Prostate gland (tissue), 2 donors: Measurements from ENCODE around the gene GSE1. TPM values are rescaled to one million over a fixed set of nuclear protein-coding genes. Genes with fewer than 3 reads are reported as not detected.

Source experiments
- DNase-seq: peaks from one replicate; pipeline ENCODE4 v3.0.0-alpha.2; 2019; ENCODE audit warnings: low spot score
- H3K27ac ChIP-seq, 2 donors: fragments of 200-600 bp; sonication (generic); 2 replicates each; pipeline ENCODE4 v1.5.1; 2017 to 2019
- H3K27me3 ChIP-seq: fragments of 200-600 bp; sonication (generic); replicated peaks from 2 replicates; pipeline ENCODE4 v1.5.1; 2019; ENCODE audit not compliant: insufficient read depth
- H3K36me3 ChIP-seq, 2 donors: fragments of 200-600 bp; sonication (generic); 1 replicate in 1 of 2; 2 replicates in 1 of 2; pipeline versions ENCODE4 v1.5.1 to v1.8.1; 2017 to 2019
- H3K4me1 ChIP-seq: fragments of 200-600 bp; sonication (generic); replicated peaks from 2 replicates; pipeline ENCODE4 v1.5.1; 2019
- H3K4me3 ChIP-seq, 2 donors: fragments of 200-600 bp; sonication (generic); 2 replicates each; pipeline ENCODE4 v1.5.1; 2017 to 2019
- H3K9me3 ChIP-seq: fragments of 200-600 bp; sonication (generic); 2 replicates; pipeline ENCODE4 v1.5.1; 2017
- POLR2A ChIP-seq: fragments of 450-650 bp; IDR thresholded peaks from one replicate; pipeline ENCODE4 v1.6.1; 2016; ENCODE audit warnings: antibody characterized with exemption, mild to moderate bottlenecking
- POLR2AphosphoS5 ChIP-seq: sonication (generic); formaldehyde crosslinking; IDR thresholded peaks from one replicate; pipeline ENCODE4 v1.6.1; 2017; ENCODE audit warnings: antibody characterized with exemption
- WGBS: methylation state at CpG from one replicate; pipeline ENCODE4 v1.1.5; 2018; 5-methylcytosine and 5-hydroxymethylcytosine counted together
- intact Hi-C: fragments of 100-400 bp; cut with DNase I; formaldehyde crosslinking; loops from one replicate; pipeline ENCODE4 v1.14.2; 2022
- total RNA-seq, 2 donors: library from RNA; depleted of rRNA; stranded (reverse); fragments of >200 nt; gene quantifications; one replicate each; pipeline ENCODE4 v1.1.0, GENCODE V29; 2016
- TF ChIP-seq, protein P1 (sequence below), 4 experiments: fragments of 200-600 bp in 2 of 4; fragments of 450-650 bp in 2 of 4; sonication (generic) in 2 of 4; IDR thresholded peaks; 1 replicate in 3 of 4; 2 replicates in 1 of 4; pipeline ENCODE4 v1.5.1; 2016 to 2019; ENCODE audit warnings: antibody characterized with exemption in 4 of 4, mild to moderate bottlenecking in 2 of 4, moderate library complexity in 2 of 4

Gene GSE1
- total RNA-seq, 2 donors from 2014 or later, result 41.4 to 146 TPM

DNA sequence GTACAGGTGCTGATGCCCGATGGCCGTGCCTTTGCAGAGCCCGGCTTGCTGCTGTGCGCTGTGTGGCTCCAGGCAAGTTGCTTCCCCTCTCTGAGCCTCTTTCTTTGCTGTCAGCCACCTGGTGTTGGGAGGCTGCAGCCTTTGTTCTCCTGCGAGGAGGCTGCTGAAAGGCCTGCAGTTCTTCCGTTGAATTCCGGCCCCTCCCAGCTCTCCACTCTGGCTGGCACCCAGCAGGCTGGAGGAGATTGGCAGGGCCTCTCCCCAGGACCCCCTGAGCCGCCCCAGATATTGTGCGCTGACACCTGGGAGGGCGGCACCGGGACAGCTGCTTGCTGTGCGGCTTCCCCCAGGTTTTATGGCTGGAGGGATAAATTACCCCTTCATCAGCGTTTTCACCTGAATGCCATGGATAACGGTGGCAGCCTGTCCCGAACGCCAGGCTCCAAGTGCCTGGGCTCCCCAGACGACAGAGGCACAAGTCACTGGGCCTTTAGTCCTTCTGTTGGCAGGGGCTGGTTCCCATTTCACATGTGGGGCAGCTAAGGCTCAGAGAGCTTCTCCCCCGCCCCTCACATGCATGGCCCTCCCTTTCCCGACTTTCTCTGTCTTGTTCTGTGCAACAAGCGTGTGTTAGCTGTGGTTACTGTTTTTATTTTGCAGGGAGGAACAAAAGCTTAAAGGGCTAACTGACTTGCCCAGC is 35.1 kb upstream of the GSE1 start:
- Histone ChIP-seq H3K36me3 (no peaks in the 10 kb centered on the region), H3K27ac (no peak overlapping the region), H3K27me3 (no peaks in the 10 kb centered on the region), H3K9me3 (no peaks in the 10 kb centered on the region), H3K4me3 (no peak overlapping the region), H3K4me1 (peaks cover 8% of the 10 kb centered on the region)
- DNase-seq, result no peak
- 79% methylated on average over 20 of the region's 20 CpGs for WGBS
- no peak for TF ChIP-seq POLR2A
- TF ChIP-seq, protein P1, sequence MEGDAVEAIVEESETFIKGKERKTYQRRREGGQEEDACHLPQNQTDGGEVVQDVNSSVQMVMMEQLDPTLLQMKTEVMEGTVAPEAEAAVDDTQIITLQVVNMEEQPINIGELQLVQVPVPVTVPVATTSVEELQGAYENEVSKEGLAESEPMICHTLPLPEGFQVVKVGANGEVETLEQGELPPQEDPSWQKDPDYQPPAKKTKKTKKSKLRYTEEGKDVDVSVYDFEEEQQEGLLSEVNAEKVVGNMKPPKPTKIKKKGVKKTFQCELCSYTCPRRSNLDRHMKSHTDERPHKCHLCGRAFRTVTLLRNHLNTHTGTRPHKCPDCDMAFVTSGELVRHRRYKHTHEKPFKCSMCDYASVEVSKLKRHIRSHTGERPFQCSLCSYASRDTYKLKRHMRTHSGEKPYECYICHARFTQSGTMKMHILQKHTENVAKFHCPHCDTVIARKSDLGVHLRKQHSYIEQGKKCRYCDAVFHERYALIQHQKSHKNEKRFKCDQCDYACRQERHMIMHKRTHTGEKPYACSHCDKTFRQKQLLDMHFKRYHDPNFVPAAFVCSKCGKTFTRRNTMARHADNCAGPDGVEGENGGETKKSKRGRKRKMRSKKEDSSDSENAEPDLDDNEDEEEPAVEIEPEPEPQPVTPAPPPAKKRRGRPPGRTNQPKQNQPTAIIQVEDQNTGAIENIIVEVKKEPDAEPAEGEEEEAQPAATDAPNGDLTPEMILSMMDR (IDR thresholded peaks at IDR 0.05), result no peak
- no peak for TF ChIP-seq POLR2AphosphoS5
- intact Hi-C loops, result no loop called here

DNA sequence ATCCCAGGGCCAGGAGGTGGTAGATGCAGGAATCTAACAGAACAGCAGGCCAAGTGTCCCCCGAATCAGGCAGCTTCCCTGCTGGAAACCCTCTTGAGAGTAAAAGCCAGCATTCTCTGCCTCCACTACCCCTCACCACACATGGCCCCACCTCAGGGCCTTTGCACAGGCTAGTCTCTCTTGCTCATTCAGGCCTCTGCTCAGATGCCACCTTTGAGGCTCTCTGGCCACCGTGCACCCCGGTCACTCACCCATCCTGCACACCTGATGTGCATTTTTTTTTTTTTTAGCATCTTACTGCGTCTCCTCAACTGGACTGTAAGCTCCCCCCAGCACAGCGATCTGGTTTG is 34.5 kb upstream of the GSE1 start:
- Histone ChIP-seq H3K36me3 (no peaks in the 10 kb centered on the region), H3K4me3 (no peak overlapping the region), H3K27ac (no peak overlapping the region), H3K9me3 (no peaks in the 10 kb centered on the region), H3K4me1 (peaks cover 8% of the 10 kb centered on the region), H3K27me3 (no peaks in the 10 kb centered on the region)
- no peak for DNase-seq
- intact Hi-C loops, result no loop called here
- TF ChIP-seq POLR2AphosphoS5, result no peak
- TF ChIP-seq, protein P1 (IDR thresholded peaks at IDR 0.05), result no peak
- TF ChIP-seq POLR2A, result no peak
- WGBS, result 75% methylated on average over 5 of the region's 5 CpGs

DNA sequence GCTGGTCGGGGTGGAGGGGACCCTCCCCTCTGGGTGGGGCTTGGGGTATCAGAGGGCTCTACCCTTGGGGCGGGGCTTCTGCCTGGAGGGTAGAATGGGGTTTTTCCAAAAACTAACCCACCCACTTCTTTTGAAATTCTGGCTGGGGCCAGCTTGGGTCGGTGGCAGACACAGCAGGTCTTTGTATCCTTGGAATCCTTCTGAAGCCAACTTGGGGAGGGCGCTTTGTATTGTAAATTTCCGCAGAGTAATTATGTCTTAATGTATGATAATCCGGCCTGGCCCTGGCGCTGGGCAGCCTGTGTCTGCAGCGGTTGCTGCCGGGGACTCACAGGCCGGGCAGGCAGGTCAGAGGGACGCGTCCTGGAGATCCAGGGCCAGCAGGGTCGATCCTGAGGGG is 33.9 kb upstream of the GSE1 start:
- Histone ChIP-seq H3K9me3 (no peaks in the 10 kb centered on the region), H3K27me3 (no peaks in the 10 kb centered on the region), H3K4me1 (peaks cover 8% of the 10 kb centered on the region), H3K4me3 (no peak overlapping the region), H3K36me3 (no peaks in the 10 kb centered on the region), H3K27ac (no peak overlapping the region)
- no peak for DNase-seq
- TF ChIP-seq POLR2A, result no peak
- no peak for TF ChIP-seq POLR2AphosphoS5
- TF ChIP-seq, protein P1 (IDR thresholded peaks at IDR 0.05), result no peak
- intact Hi-C loops, result no loop called here
- WGBS, result 67% methylated on average over 13 of the region's 13 CpGs

DNA sequence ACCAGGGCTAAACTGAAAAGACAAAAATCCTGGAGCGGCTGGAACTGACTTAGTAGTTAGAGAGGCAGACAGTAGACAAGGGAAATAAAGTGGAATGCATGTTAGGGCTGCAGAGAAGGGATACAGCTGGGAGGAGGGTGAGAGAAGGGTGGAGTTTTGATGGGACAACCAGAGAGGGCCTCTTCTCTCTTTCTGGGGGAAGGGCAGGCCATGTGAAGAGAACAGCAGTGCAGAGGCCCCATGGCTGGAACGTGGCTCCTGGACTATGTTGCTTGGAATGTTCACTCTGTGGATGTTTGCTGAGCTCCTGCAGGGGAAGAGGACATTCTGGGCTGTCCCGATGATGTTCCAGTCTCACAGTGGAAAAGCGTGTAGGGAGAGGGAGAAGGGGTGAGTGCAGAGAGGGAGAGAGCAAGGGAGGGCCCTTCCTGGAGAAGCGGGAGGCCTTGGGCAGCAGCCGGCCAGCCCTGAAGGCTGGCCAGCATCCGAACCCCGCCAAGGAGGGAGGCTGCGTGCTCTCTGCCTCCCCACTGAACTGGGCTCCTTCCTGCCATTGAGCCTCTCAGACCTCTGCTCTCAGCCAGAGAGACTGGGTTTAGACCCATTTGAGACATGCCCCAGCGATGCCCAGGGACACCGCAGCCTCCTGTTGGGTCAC is 33.1 kb upstream of the GSE1 start:
- Histone ChIP-seq H3K4me3 (no peak overlapping the region), H3K36me3 (no peaks in the 10 kb centered on the region), H3K27me3 (no peaks in the 10 kb centered on the region), H3K9me3 (no peaks in the 10 kb centered on the region), H3K4me1 (peaks cover 3% of the 10 kb centered on the region), H3K27ac (no peak overlapping the region)
- 79% methylated on average over 11 of the region's 11 CpGs for WGBS
- TF ChIP-seq, protein P1 (IDR thresholded peaks at IDR 0.05), result no peak
- no peak for TF ChIP-seq POLR2A
- no peak for TF ChIP-seq POLR2AphosphoS5
- no peak for DNase-seq
- intact Hi-C loops, result no loop called here

DNA sequence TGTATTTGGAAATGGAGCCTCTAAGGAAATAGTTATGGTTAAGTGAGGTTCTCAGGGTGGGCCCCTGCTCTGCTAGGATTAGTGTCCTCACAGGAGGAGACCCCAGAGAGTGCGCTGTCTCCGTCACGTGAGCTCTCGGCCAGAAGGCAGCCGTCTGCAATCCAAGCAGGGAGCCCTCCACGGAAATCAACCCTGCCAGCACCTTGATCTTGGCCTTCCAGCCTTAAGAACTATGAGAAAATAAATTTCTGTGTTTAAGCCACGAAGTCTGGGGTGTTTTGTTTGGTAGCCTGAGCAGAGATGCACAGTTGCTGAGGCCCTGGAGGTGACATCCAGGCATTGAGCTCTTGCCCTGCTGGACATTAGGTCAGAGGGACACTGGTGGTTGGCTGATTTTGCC is 32.4 kb upstream of the GSE1 start:
- WGBS, result 97% methylated on average over 7 of the region's 7 CpGs
- no peaks in the 10 kb centered on the region for H3K36me3 ChIP-seq
- no peaks in the 10 kb centered on the region for H3K4me1 ChIP-seq
- TF ChIP-seq POLR2A (no peak), POLR2AphosphoS5 (no peak)
- TF ChIP-seq, protein P1 (IDR thresholded peaks at IDR 0.05), result no peak
- no peaks in the 10 kb centered on the region for H3K27me3 ChIP-seq
- no peak for DNase-seq
- no peak overlapping the region for H3K27ac ChIP-seq
- H3K4me3 ChIP-seq, result no peak overlapping the region
- intact Hi-C loops, result no loop called here
- H3K9me3 ChIP-seq, result no peaks in the 10 kb centered on the region
